Mesendoderm (in vitro differentiated cells): Measurements from ENCODE around the gene ACOXL.

Experiments
- DNase-seq: peaks from one replicate; pipeline ENCODE4 v3.0.0; 2013
- H2AK5ac ChIP-seq: 2 replicates; pipeline ENCODE4 v1.6.1; 2013; ENCODE audit warnings: low read length, inconsistent platforms
- H2BK120ac ChIP-seq: 2 replicates; pipeline ENCODE4 v1.6.1; 2013; ENCODE audit warnings: low read depth, mild to moderate bottlenecking, low read length, moderate library complexity, mixed read lengths
- H2BK15ac ChIP-seq: replicated peaks from 2 replicates; pipeline ENCODE4 v1.6.1; 2013; ENCODE audit warnings: low read depth, mild to moderate bottlenecking, moderate library complexity
- H2BK5ac ChIP-seq: 2 replicates; pipeline ENCODE4 v1.6.1; 2013; ENCODE audit warnings: low read length, inconsistent platforms
- H3K18ac ChIP-seq: 2 replicates; pipeline ENCODE4 v1.6.1; 2013; ENCODE audit warnings: mild to moderate bottlenecking, low read length, mixed read lengths
- H3K23ac ChIP-seq: one replicate; pipeline ENCODE4 v1.6.1; 2013; ENCODE audit warnings: low read length
- H3K27ac ChIP-seq: 2 replicates; pipeline ENCODE4 v1.5.1; 2013; ENCODE audit warnings: low read depth, mild to moderate bottlenecking, inconsistent platforms, low read length, moderate library complexity
- H3K27me3 ChIP-seq: 2 replicates; pipeline ENCODE4 v1.6.1; 2013; ENCODE audit warnings: low read length, control low read depth, mild to moderate bottlenecking, inconsistent platforms; ENCODE audit not compliant: insufficient read depth, poor library complexity
- H3K36me3 ChIP-seq: 2 replicates; pipeline ENCODE4 v1.6.1; 2013; ENCODE audit warnings: low read length, inconsistent platforms; ENCODE audit not compliant: control insufficient read depth, insufficient read depth
- H3K4ac ChIP-seq: one replicate; pipeline ENCODE4 v1.6.1; 2013; ENCODE audit warnings: low read depth, mild to moderate bottlenecking, low read length, moderate library complexity
- H3K4me1 ChIP-seq: 2 replicates; pipeline ENCODE4 v1.6.1; 2013; ENCODE audit warnings: low read depth, low read length, inconsistent platforms; ENCODE audit not compliant: control insufficient read depth
- H3K4me2 ChIP-seq: 2 replicates; pipeline ENCODE4 v1.6.1; 2013; ENCODE audit warnings: low read length
- H3K4me3 ChIP-seq: 2 replicates; pipeline ENCODE4 v1.5.1; 2013; ENCODE audit warnings: mild to moderate bottlenecking, low read length
- H3K56ac ChIP-seq: one replicate; pipeline ENCODE4 v1.6.1; 2013; ENCODE audit warnings: low read length
- H3K79me1 ChIP-seq: 2 replicates; pipeline ENCODE4 v1.6.1; 2013; ENCODE audit warnings: low read length, inconsistent platforms
- H3K79me2 ChIP-seq: 2 replicates; pipeline ENCODE4 v1.6.1; 2013; ENCODE audit warnings: mild to moderate bottlenecking, low read length; ENCODE audit not compliant: control insufficient read depth, insufficient read depth
- H3K9ac ChIP-seq: 2 replicates; pipeline ENCODE4 v1.6.1; 2013; ENCODE audit warnings: low read length, inconsistent platforms
- H4K5ac ChIP-seq: one replicate; pipeline ENCODE4 v1.6.1; 2013; ENCODE audit warnings: low read length
- H4K8ac ChIP-seq: one replicate; pipeline ENCODE4 v1.6.1; 2013; ENCODE audit warnings: low read depth, mild to moderate bottlenecking, control low read depth, low read length, moderate library complexity
- WGBS: extraction: QIAGEN DNeasy Blood & Tissue Kit; methylation state at CpG from one replicate; pipeline ENCODE4 v1.1.7; 2013; ENCODE audit warnings: low lambda C conversion rate, missing lambda C conversion rate; ENCODE audit not compliant: insufficient coverage; ENCODE audit errors: extremely low coverage; 5-methylcytosine and 5-hydroxymethylcytosine counted together

The ACOXL gene

DNA sequence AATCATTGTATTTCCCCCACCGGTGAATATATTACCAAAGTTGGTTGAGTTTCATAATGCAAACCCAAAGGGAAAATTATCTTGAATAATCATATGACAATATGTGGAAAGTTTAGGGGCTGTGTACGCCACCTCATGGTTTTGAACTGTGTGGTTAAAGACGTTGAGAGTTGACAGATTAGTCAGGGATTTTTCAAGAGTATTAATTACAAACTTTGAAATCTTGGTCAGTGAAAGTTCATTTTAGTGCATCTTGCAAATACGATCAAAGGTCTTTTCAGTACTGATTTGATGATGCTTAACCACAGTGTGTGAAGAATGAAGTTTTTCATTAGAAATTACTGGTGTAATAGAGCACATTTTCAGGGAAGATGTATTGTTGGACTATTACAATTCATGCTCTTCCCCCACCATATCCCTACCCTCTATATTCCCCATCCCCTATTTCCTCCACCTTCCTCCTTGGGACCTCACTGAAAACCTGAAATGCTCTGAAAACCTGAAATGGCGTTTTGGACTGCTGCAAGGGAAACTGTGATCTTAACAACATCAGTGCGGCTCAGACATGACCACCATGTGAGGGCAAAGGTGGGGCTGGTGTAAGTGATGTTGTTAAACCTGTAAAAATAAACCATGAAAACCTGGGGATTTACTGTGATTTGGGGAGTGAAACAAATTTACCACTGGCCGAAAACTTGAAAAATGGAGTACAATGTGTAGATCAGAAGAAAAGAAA is 383.8 kb downstream of the ACOXL start:
- DNase-seq = no peak
- no peak overlapping the region for H2BK15ac ChIP-seq
- H3K18ac ChIP-seq = no peak overlapping the region
- H2AK5ac ChIP-seq = no peak overlapping the region
- no peak overlapping the region for H3K4me2 ChIP-seq
- no peak overlapping the region for H4K8ac ChIP-seq
- H3K9ac ChIP-seq = no peak overlapping the region
- WGBS = no CpG with 5 or more reads among the region's 7 CpGs
- no peaks in the 10 kb centered on the region for H3K36me3 ChIP-seq
- H3K27me3 ChIP-seq = peaks cover 24% of the 10 kb centered on the region
- no peaks in the 10 kb centered on the region for H3K4me1 ChIP-seq
- H3K79me2 ChIP-seq = no peaks in the 10 kb centered on the region
- H2BK5ac ChIP-seq = no peak overlapping the region
- no peak overlapping the region for H3K23ac ChIP-seq
- H2BK120ac ChIP-seq = no peak overlapping the region
- no peak overlapping the region for H3K27ac ChIP-seq
- no peak overlapping the region for H3K4me3 ChIP-seq
- H3K4ac ChIP-seq = no peak overlapping the region
- H4K5ac ChIP-seq = no peak overlapping the region
- no peak overlapping the region for H3K56ac ChIP-seq
- H3K79me1 ChIP-seq = no peaks in the 10 kb centered on the region

GRCh38 chr2:111116843-111117597 is 384.6 kb downstream of the ACOXL start:
- Histone ChIP-seq H3K79me2 (no peaks in the 10 kb centered on the region), H3K56ac (peak overlapping the region; percentile 25), H3K36me3 (no peaks in the 10 kb centered on the region), H3K23ac (no peak overlapping the region), H3K4me3 (no peak overlapping the region), H2BK120ac (no peak overlapping the region), H2BK5ac (no peak overlapping the region), H3K4me1 (peaks cover 1% of the 10 kb centered on the region), H2AK5ac (no peak overlapping the region), H4K5ac (no peak overlapping the region), H3K4ac (no peak overlapping the region), H3K18ac (no peak overlapping the region), H2BK15ac (no peak overlapping the region), H3K27ac (no peak overlapping the region), H3K4me2 (peak overlapping the region; percentile 10), H3K27me3 (peaks cover 24% of the 10 kb centered on the region), H3K9ac (peak overlapping the region; percentile 45), H4K8ac (no peak overlapping the region), H3K79me1 (peaks cover 3% of the 10 kb centered on the region)
- peak; percentile 94 for DNase-seq
- WGBS = no CpG with 5 or more reads among the region's 30 CpGs

GRCh38 chr2:111117598-111118480 is 385.5 kb downstream of the ACOXL start:
- no CpG with 5 or more reads among the region's 64 CpGs for WGBS
- H3K4ac ChIP-seq = no peak overlapping the region
- no peak overlapping the region for H2BK120ac ChIP-seq
- no peak overlapping the region for H3K18ac ChIP-seq
- no peak overlapping the region for H4K8ac ChIP-seq
- peak overlapping the region; percentile 70 for H3K56ac ChIP-seq
- no peak overlapping the region for H4K5ac ChIP-seq
- no peaks in the 10 kb centered on the region for H3K36me3 ChIP-seq
- peak overlapping the region; percentile 10 for H3K4me2 ChIP-seq
- peaks cover 2% of the 10 kb centered on the region for H3K4me1 ChIP-seq
- H3K79me2 ChIP-seq = no peaks in the 10 kb centered on the region
- H3K27me3 ChIP-seq = peaks cover 24% of the 10 kb centered on the region
- H2BK5ac ChIP-seq = no peak overlapping the region
- H3K23ac ChIP-seq = peak overlapping the region; percentile 20
- no peak overlapping the region for H2AK5ac ChIP-seq
- H3K27ac ChIP-seq = no peak overlapping the region
- DNase-seq = peak; percentile 39
- no peak overlapping the region for H2BK15ac ChIP-seq
- H3K79me1 ChIP-seq = peaks cover 3% of the 10 kb centered on the region
- no peak overlapping the region for H3K4me3 ChIP-seq
- peak overlapping the region; percentile 45 for H3K9ac ChIP-seq

- peak; percentile 30 for DNase-seq
- peaks cover 24% of the 10 kb centered on the region for H3K27me3 ChIP-seq
- WGBS = no CpG with 5 or more reads among the region's 33 CpGs
These were observed 386.2 kb downstream of the ACOXL start for GRCh38 chr2:111118481-111118980.

GRCh38 chr2:111118981-111119821 is 386.8 kb downstream of the ACOXL start:
- Histone ChIP-seq H3K79me2 (peaks cover 1% of the 10 kb centered on the region), H3K23ac (no peak overlapping the region), H3K4me3 (no peak overlapping the region), H4K5ac (no peak overlapping the region), H3K36me3 (no peaks in the 10 kb centered on the region), H3K79me1 (peaks cover 3% of the 10 kb centered on the region), H3K18ac (no peak overlapping the region), H3K9ac (peak overlapping the region; percentile 48), H2BK15ac (no peak overlapping the region), H3K4me2 (peak overlapping the region; percentile 10), H2BK5ac (no peak overlapping the region), H3K4ac (no peak overlapping the region), H2BK120ac (no peak overlapping the region), H3K27me3 (peaks cover 24% of the 10 kb centered on the region), H3K27ac (no peak overlapping the region), H3K4me1 (peaks cover 2% of the 10 kb centered on the region), H2AK5ac (no peak overlapping the region), H4K8ac (no peak overlapping the region), H3K56ac (peak overlapping the region; percentile 70)
- WGBS = no CpG with 5 or more reads among the region's 76 CpGs
- peak; percentile 28 for DNase-seq

More at GRCh38 chr2:111118481-111118980, 386.2 kb downstream of the ACOXL start:
- H3K27ac ChIP-seq = no peak overlapping the region
- no peak overlapping the region for H4K8ac ChIP-seq
- H3K4ac ChIP-seq = no peak overlapping the region
- no peak overlapping the region for H4K5ac ChIP-seq
- H3K4me2 ChIP-seq = peak overlapping the region; percentile 10
- H3K18ac ChIP-seq = no peak overlapping the region
- H3K36me3 ChIP-seq = no peaks in the 10 kb centered on the region
- H3K56ac ChIP-seq = peak overlapping the region; percentile 70
- no peak overlapping the region for H2BK120ac ChIP-seq
- no peak overlapping the region for H2BK15ac ChIP-seq
- H3K79me2 ChIP-seq = no peaks in the 10 kb centered on the region
- no peak overlapping the region for H3K4me3 ChIP-seq
- peak overlapping the region; percentile 48 for H3K9ac ChIP-seq
- no peak overlapping the region for H2AK5ac ChIP-seq
- H3K79me1 ChIP-seq = peaks cover 3% of the 10 kb centered on the region
- peaks cover 2% of the 10 kb centered on the region for H3K4me1 ChIP-seq
- no peak overlapping the region for H2BK5ac ChIP-seq
- peak overlapping the region; percentile 51 for H3K23ac ChIP-seq
